ENCODE data around the gene TBCCD1. TPM values are rescaled to one million over a fixed set of nuclear protein-coding genes. Genes with fewer than 3 reads are reported as not detected.

Gene TBCCD1
- total and polyA plus RNA-seq, 2 of the 4 experiments (the other 2 are of a cell fraction) = 7.9 to 19.7 TPM

DNA sequence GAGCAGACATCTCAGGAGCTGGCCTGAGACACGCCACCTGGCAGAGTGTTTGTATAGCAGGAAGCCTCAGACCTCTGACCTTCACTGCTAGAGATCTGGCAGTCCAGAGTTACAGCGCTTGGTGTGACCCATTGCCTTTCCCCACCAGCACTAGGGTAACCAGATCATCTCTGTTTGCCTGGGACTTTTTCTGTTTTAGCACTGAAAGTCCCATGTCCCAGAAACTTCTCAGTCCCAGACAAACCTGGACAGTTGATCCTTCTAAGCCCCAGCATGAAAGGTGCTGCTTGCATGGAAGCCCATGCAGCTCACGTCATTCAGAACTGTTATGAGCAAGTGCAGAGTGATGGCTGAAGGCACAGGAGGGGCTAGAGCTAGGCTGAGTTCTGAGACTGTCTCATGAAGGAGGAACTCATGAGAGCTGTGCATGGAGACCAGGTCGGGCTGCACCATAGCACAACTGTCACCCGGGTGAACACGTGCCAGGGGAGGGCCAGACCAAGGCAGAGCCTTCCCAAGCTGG, 27.5 kb upstream of the TBCCD1 start:
- Histone ChIP-seq H3K4ac (ENCODE audit: low read depth, low read length) (no peak overlapping the region), H3K4me3 (ENCODE audit: insufficient read depth, low read depth, low read length) (no peak overlapping the region), H2AFZ (replicated peaks; ENCODE audit: low read length, poor library complexity) (no peak overlapping the region), H4K5ac (ENCODE audit: low read depth, low read length) (no peak overlapping the region), H2BK20ac (ENCODE audit: low read depth, low read length) (no peak overlapping the region), H4K20me1 (ENCODE audit: insufficient read depth, low read length) (no peaks in the 10 kb centered on the region), H3K18ac (ENCODE audit: low read depth, low read length) (no peak overlapping the region), H3K36me3 (ENCODE audit: control insufficient read depth, insufficient read depth, low read length) (no peaks in the 10 kb centered on the region), H2AK9ac (replicated peaks; ENCODE audit: low read depth, low read length, poor library complexity) (no peak overlapping the region), H3K9ac (ENCODE audit: low read depth, low read length) (no peak overlapping the region), H3K14ac (replicated peaks; ENCODE audit: low read depth, low read length) (no peak overlapping the region), H4K8ac (ENCODE audit: low read depth in 2 of 2, low read length in 2 of 2) (no peak overlapping the region), H3K79me1 (ENCODE audit: low read depth in 1 of 2, low read length in 2 of 2) (no peaks in the 10 kb centered on the region), H2BK120ac (ENCODE audit: low read depth, low read length) (no peak overlapping the region), H2AK5ac (ENCODE audit: low read depth, low read length) (no peak overlapping the region), H3K27me3 (ENCODE audit: control insufficient read depth, insufficient read depth, low read length) (peaks cover 3% of the 10 kb centered on the region; the same call in 1 of the 2 replicates), H3K23ac (ENCODE audit: low read depth, low read length) (no peak overlapping the region), H3K56ac (ENCODE audit: extremely low read depth, insufficient read depth, low read length) (no peak overlapping the region), H4K91ac (ENCODE audit: insufficient read depth, low read depth, low read length) (no peak overlapping the region), H3K9me3 (ENCODE audit: control insufficient read depth, insufficient read depth, low read length) (no peaks in the 10 kb centered on the region), H3K27ac (ENCODE audit: insufficient read depth, low read length) (no peak overlapping the region), H3K9me1 (ENCODE audit: insufficient read depth, low read length) (no peaks in the 10 kb centered on the region), H3K4me1 (ENCODE audit: control insufficient read depth, insufficient read depth, low read length) (no peaks in the 10 kb centered on the region), H2BK5ac (ENCODE audit: low read depth, low read length, poor library complexity, severe bottlenecking) (no peak overlapping the region), H2BK15ac (ENCODE audit: low read depth, low read length) (no peak overlapping the region), H3K4me2 (ENCODE audit: low read depth, low read length) (no peak overlapping the region)
- ChIA-PET CTCF (interaction anchor here (2.6 kb wide), 1 partner anchor 21 kb away, joined by 12 read pairs; no protein-coding TSS in a partner anchor), POLR2A (ENCODE audit: unreplicated experiment) (no interaction called here)
- ATAC-seq (ENCODE audit: low read depth) = no peak; the same call in 1 of the 2 replicates
- in situ Hi-C loops (cut with MboI; ENCODE audit: low sequenced_read_pairs) (no loop called here), intact Hi-C loops (cut with micrococcal nuclease) (no loop called here), dilution Hi-C loops (cut with HindIII; ENCODE audit: low sequenced_read_pairs, unreplicated experiment) (no loop called here)
- no TSS peak for BruUV-seq (replicated peaks)
- TF ChIP-seq NFE2L2 (IDR thresholded peaks at IDR 0.05; ENCODE audit: low read depth, low read length) (no peak), CEBPB (IDR thresholded peaks at IDR 0.05; ENCODE audit: low read depth, low read length) (no peak), MAZ (IDR thresholded peaks at IDR 0.05; ENCODE audit: borderline replicate concordance, low read depth, low read length) (no peak), SMC3 (IDR thresholded peaks at IDR 0.05; ENCODE audit: low read depth, low read length) (no peak), POLR2A (IDR thresholded peaks at IDR 0.05; ENCODE audit: low read depth, low read length) (no peak), RFX5 (IDR thresholded peaks at IDR 0.05; ENCODE audit: low read depth, low read length) (no peak), MXI1 (IDR thresholded peaks at IDR 0.05; ENCODE audit: borderline replicate concordance, low read depth, low read length) (no peak), FOS (IDR thresholded peaks at IDR 0.05; ENCODE audit: low read depth, low read length) (no peak), BHLHE40 (IDR thresholded peaks at IDR 0.05; ENCODE audit: low read depth, low read length) (no peak), MAFK (IDR thresholded peaks at IDR 0.05; ENCODE audit: low read depth, low read length) (no peak), RCOR1 (IDR thresholded peaks at IDR 0.05; ENCODE audit: insufficient replicate concordance, low read length) (no peak), CHD1 (IDR thresholded peaks at IDR 0.05; ENCODE audit: low read depth, low read length) (no peak), RAD21 (IDR thresholded peaks at IDR 0.05; ENCODE audit: low read length) (no peak)
- TF ChIP-seq, protein P1, sequence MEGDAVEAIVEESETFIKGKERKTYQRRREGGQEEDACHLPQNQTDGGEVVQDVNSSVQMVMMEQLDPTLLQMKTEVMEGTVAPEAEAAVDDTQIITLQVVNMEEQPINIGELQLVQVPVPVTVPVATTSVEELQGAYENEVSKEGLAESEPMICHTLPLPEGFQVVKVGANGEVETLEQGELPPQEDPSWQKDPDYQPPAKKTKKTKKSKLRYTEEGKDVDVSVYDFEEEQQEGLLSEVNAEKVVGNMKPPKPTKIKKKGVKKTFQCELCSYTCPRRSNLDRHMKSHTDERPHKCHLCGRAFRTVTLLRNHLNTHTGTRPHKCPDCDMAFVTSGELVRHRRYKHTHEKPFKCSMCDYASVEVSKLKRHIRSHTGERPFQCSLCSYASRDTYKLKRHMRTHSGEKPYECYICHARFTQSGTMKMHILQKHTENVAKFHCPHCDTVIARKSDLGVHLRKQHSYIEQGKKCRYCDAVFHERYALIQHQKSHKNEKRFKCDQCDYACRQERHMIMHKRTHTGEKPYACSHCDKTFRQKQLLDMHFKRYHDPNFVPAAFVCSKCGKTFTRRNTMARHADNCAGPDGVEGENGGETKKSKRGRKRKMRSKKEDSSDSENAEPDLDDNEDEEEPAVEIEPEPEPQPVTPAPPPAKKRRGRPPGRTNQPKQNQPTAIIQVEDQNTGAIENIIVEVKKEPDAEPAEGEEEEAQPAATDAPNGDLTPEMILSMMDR (conservative IDR thresholded peaks at IDR 0.05; ENCODE audit: low read depth, low read length) = no peak
- TF ChIP-seq, protein P2, sequence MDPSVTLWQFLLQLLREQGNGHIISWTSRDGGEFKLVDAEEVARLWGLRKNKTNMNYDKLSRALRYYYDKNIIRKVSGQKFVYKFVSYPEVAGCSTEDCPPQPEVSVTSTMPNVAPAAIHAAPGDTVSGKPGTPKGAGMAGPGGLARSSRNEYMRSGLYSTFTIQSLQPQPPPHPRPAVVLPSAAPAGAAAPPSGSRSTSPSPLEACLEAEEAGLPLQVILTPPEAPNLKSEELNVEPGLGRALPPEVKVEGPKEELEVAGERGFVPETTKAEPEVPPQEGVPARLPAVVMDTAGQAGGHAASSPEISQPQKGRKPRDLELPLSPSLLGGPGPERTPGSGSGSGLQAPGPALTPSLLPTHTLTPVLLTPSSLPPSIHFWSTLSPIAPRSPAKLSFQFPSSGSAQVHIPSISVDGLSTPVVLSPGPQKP (IDR thresholded peaks at IDR 0.05; ENCODE audit: borderline replicate concordance, low read depth, low read length) = no peak
- TF ChIP-seq, protein P3, sequence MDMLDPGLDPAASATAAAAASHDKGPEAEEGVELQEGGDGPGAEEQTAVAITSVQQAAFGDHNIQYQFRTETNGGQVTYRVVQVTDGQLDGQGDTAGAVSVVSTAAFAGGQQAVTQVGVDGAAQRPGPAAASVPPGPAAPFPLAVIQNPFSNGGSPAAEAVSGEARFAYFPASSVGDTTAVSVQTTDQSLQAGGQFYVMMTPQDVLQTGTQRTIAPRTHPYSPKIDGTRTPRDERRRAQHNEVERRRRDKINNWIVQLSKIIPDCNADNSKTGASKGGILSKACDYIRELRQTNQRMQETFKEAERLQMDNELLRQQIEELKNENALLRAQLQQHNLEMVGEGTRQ (IDR thresholded peaks at IDR 0.05; ENCODE audit: low read depth, low read length) = no peak
- WGBS, 2 experiments (ENCODE audit: extremely low coverage in 2 of 2, insufficient read length in 1 of 2) = no CpG with 5 or more reads among the region's 6 CpGs
- no peak for DNase-seq

Measured in IMR-90 (cell line).